Stimulated activated CD8-positive, alpha-beta memory T cell treated with anti-CD3 and anti-CD28 coated beads, Interleukin-4, amount 100 ng/mL, for 24 hours (primary cell): ENCODE results near the gene HES7.
A peak's percentile ranks its signal among the peaks of the same experiment; 100 is the strongest.

Experiments
- DNase-seq: peaks from one replicate; pipeline ENCODE4 v3.0.0-alpha.2; 2020; ENCODE audit warnings: low read depth

Gene HES7

GRCh38 chr17:8155231-8155995, 31.5 kb upstream of the HES7 start:
- DNase-seq = no peak

- DNase-seq = no peak
Observed at GRCh38 chr17:8154608-8155155, 30.8 kb upstream of the HES7 start.

- peak; percentile 68 for DNase-seq
Observed at GRCh38 chr17:8153957-8154607, 30.2 kb upstream of the HES7 start.

GRCh38 chr17:8153525-8153956, 29.6 kb upstream of the HES7 start:
- DNase-seq = no peak

GRCh38 chr17:8153031-8153451, 29.1 kb upstream of the HES7 start:
- DNase-seq = no peak

- DNase-seq = peak; percentile 79
Observed at GRCh38 chr17:8152112-8152775, 28.3 kb upstream of the HES7 start, which contains the start of gene PER1. PER1 (minus strand) TSS chr17:8152404; CDS start chr17:8150706, 1,698 bp downstream.

GRCh38 chr17:8151641-8152111, 27.8 kb upstream of the HES7 start:
- no peak for DNase-seq

- DNase-seq = peak; percentile 83
Observed at GRCh38 chr17:8151120-8151640, 27.3 kb upstream of the HES7 start.

- DNase-seq = no peak
Observed at GRCh38 chr17:8150194-8151119, 26.6 kb upstream of the HES7 start.

- no peak for DNase-seq
Observed at GRCh38 chr17:8149419-8150193, 25.7 kb upstream of the HES7 start.

GRCh38 chr17:8148560-8148959, 24.7 kb upstream of the HES7 start:
- DNase-seq = no peak

- no peak for DNase-seq
Observed at GRCh38 chr17:8147805-8148404, 24.0 kb upstream of the HES7 start.

GRCh38 chr17:8147141-8147804, 23.4 kb upstream of the HES7 start:
- no peak for DNase-seq

GRCh38 chr17:8146381-8147140, 22.7 kb upstream of the HES7 start:
- no peak for DNase-seq

- DNase-seq = no peak
Observed at GRCh38 chr17:8145811-8146210, 21.9 kb upstream of the HES7 start.

- DNase-seq = no peak
Observed at GRCh38 chr17:8144401-8145231, 20.7 kb upstream of the HES7 start.

- no peak for DNase-seq
Observed at GRCh38 chr17:8143581-8144400, 19.9 kb upstream of the HES7 start.
